PC-3 (cell line): ENCODE data around the gene ISL2. TPM values are rescaled to one million over a fixed set of nuclear protein-coding genes. Genes with fewer than 3 reads are reported as not detected.

Experiments
- ATAC-seq: fragments of 200-7000 bp; cut with Tn5 transposase; 2 replicates; pipeline ENCODE4 v1.9.1; 2020; ENCODE audit warnings: mild to moderate bottlenecking, moderate library complexity
- BruUV-seq: library from RNA; stranded (reverse); fragments of 400-500 nt; replicated peaks from 2 replicates; lab custom pipeline; 2021; lab: Mats Ljungman, UMichigan
- CTCF ChIA-PET: fragments of 300-600 bp; sonication (Branson Sonifier 250); formaldehyde crosslinking; loops from one replicate; lab custom pipeline; 2022; ENCODE audit warnings: antibody characterized with exemption; lab: Charles Lee
- POLR2A ChIA-PET: fragments of 300-600 bp; sonication (Branson Sonifier 250); formaldehyde crosslinking; loops from one replicate; lab custom pipeline; 2022; ENCODE audit warnings: antibody characterized with exemption; ENCODE audit not compliant: unreplicated experiment; lab: Charles Lee
- DNase-seq: peaks from one replicate; pipeline ENCODE4 v3.0.0-alpha.2; 2015
- H2AFZ ChIP-seq: fragments of 300-600 bp; sonication (generic); 2 replicates; pipeline ENCODE4 v1.6.0; 2016; ENCODE audit warnings: antibody characterized with exemption, low read length
- H3F3A ChIP-seq: fragments of 300-600 bp; sonication (generic); one replicate; pipeline ENCODE4 v1.6.0; 2017; ENCODE audit warnings: antibody characterized with exemption, low read length, control low read depth, mild to moderate bottlenecking; ENCODE audit not compliant: unreplicated experiment
- H3K27ac ChIP-seq: fragments of 300-600 bp; sonication (generic); 2 replicates; pipeline ENCODE4 v1.5.1; 2016; ENCODE audit warnings: mild to moderate bottlenecking, low read length
- H3K27me3 ChIP-seq: fragments of 300-600 bp; sonication (generic); 2 replicates; pipeline ENCODE4 v1.6.1; 2016; ENCODE audit warnings: low read length, mixed read lengths
- H3K36me3 ChIP-seq: fragments of 300-600 bp; sonication (generic); 2 replicates; pipeline ENCODE4 v1.6.1; 2016; ENCODE audit warnings: low read depth, mixed run types, low read length, mixed read lengths
- H3K4me1 ChIP-seq: fragments of 300-600 bp; sonication (generic); 2 replicates; pipeline ENCODE4 v1.5.1; 2016; ENCODE audit warnings: low read length; ENCODE audit not compliant: insufficient read depth
- H3K4me2 ChIP-seq: fragments of 300-600 bp; sonication (generic); 2 replicates; pipeline ENCODE4 v1.6.0; 2016; ENCODE audit warnings: low read length
- H3K4me3 ChIP-seq: fragments of 300-600 bp; sonication (generic); 2 replicates; pipeline ENCODE4 v1.5.1; 2016; ENCODE audit warnings: mild to moderate bottlenecking, low read length, mixed read lengths
- H3K79me2 ChIP-seq: fragments of 300-600 bp; sonication (generic); 2 replicates; pipeline ENCODE4 v1.6.1; 2017; ENCODE audit warnings: low read length, mixed read lengths
- H3K9ac ChIP-seq: fragments of 300-600 bp; sonication (generic); 2 replicates; pipeline ENCODE4 v1.6.0; 2016; ENCODE audit warnings: mild to moderate bottlenecking, low read length
- H3K9me2 ChIP-seq: fragments of 300-600 bp; sonication (generic); replicated peaks from 2 replicates; pipeline ENCODE4 v1.6.1; 2016; ENCODE audit warnings: mixed run types, low read length, mixed read lengths
- H3K9me3 ChIP-seq: fragments of 300-600 bp; sonication (generic); 2 replicates; pipeline ENCODE4 v1.6.1; 2016; ENCODE audit warnings: low read length, mixed read lengths
- H4K20me1 ChIP-seq: fragments of 300-600 bp; sonication (generic); 2 replicates; pipeline ENCODE4 v1.6.1; 2016; ENCODE audit warnings: low read length, mixed read lengths
- EZH2 ChIP-seq: fragments of 300-600 bp; sonication (generic); IDR thresholded peaks from one replicate; pipeline ENCODE4 v1.6.1; 2017; ENCODE audit warnings: antibody characterized with exemption, mild to moderate bottlenecking, low read length; ENCODE audit not compliant: unreplicated experiment
- EZH2phosphoT487 ChIP-seq: fragments of 300-600 bp; sonication (generic); IDR thresholded peaks from 2 replicates; pipeline ENCODE4 v1.6.1; 2018; ENCODE audit warnings: mild to moderate bottlenecking, antibody characterized with exemption, low read length, borderline replicate concordance
- intact Hi-C: fragments of 100-400 bp; cut with micrococcal nuclease; formaldehyde crosslinking; loops from 2 replicates; pipeline ENCODE4 v1.9.0; 2023
- total RNA-seq: library from RNA; depleted of rRNA; stranded (reverse); fragments of >200 nt; gene quantifications from 2 replicates; pipeline ENCODE4 v1.2.3, GENCODE V29; 2014
- TF ChIP-seq, protein P1 (sequence below): fragments of 300-600 bp; sonication (generic); conservative IDR thresholded peaks from 2 replicates; pipeline ENCODE4 v1.5.1; 2017; ENCODE audit warnings: antibody characterized with exemption, low read depth, mild to moderate bottlenecking, low read length

Gene ISL2
- total RNA-seq, 1 experiment from 2014 or later, result 3.6 TPM

DNA sequence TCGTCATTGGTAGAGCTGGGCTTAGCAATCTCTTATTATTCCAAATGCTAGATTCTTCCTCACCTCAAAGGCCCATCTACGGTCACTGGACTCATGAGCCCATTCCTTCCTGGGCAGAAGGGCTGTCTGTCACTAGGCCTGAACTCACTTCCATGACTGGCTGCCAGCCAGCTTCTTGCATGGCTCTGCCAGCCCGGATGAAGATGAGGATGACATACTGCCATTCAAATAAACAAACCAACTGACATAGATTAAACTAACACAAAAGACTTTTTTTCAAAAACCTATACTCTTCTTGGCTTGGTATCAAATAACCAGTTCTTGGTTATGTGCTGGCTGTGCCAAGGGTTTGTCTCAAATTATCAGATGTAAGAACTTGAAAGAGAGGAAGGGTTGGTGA is 23.8 kb downstream of the ISL2 start:
- H3K4me3 ChIP-seq, result no peak overlapping the region
- peaks cover 4% of the 10 kb centered on the region for H3F3A ChIP-seq
- no peaks in the 10 kb centered on the region for H3K36me3 ChIP-seq
- no peaks in the 10 kb centered on the region for H4K20me1 ChIP-seq
- no peak overlapping the region for H3K9ac ChIP-seq
- BruUV-seq, result no TSS peak
- POLR2A ChIA-PET, result no interaction called here
- H3K4me1 ChIP-seq, result peaks cover 16% of the 10 kb centered on the region
- CTCF ChIA-PET, result no interaction called here
- no peak overlapping the region for H3K27ac ChIP-seq
- ATAC-seq, result peak; percentile 62
- H3K9me2 ChIP-seq, result no peaks in the 10 kb centered on the region
- DNase-seq, result peak; percentile 73
- H3K4me2 ChIP-seq, result peak overlapping the region; percentile 8; the same call in 1 of the 2 replicates
- intact Hi-C loops, result loop anchor here (10.0 kb wide), 2 partner anchors 174 to 484 kb away; no protein-coding TSS in a partner anchor
- H3K27me3 ChIP-seq, result no peaks in the 10 kb centered on the region
- TF ChIP-seq EZH2phosphoT487, result no peak
- no peak for TF ChIP-seq EZH2
- TF ChIP-seq, protein P1, sequence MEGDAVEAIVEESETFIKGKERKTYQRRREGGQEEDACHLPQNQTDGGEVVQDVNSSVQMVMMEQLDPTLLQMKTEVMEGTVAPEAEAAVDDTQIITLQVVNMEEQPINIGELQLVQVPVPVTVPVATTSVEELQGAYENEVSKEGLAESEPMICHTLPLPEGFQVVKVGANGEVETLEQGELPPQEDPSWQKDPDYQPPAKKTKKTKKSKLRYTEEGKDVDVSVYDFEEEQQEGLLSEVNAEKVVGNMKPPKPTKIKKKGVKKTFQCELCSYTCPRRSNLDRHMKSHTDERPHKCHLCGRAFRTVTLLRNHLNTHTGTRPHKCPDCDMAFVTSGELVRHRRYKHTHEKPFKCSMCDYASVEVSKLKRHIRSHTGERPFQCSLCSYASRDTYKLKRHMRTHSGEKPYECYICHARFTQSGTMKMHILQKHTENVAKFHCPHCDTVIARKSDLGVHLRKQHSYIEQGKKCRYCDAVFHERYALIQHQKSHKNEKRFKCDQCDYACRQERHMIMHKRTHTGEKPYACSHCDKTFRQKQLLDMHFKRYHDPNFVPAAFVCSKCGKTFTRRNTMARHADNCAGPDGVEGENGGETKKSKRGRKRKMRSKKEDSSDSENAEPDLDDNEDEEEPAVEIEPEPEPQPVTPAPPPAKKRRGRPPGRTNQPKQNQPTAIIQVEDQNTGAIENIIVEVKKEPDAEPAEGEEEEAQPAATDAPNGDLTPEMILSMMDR, result no peak
- no peak overlapping the region for H2AFZ ChIP-seq
- no peaks in the 10 kb centered on the region for H3K79me2 ChIP-seq
- H3K9me3 ChIP-seq, result no peaks in the 10 kb centered on the region

DNA sequence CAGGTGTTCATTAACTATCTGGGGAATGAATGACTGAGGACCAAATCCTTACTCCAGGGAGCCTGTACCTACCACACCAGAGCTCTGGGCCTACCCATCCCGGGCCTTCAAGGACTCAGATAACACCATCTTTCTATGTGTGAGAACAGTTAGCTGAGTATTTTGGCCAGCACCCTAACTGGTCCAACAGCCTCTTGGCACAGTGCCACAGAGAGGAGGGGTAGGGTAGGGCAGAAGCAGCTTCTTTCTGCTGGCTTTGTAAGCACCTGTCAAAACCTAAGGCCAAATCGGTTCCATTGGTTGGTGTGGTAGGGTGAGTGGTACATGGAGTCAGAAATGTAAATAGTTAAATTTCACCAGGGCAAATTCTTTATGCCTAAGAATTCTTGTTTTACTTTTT is 26.7 kb downstream of the ISL2 start:
- H3K9me2 ChIP-seq, result no peaks in the 10 kb centered on the region
- H3K79me2 ChIP-seq, result no peaks in the 10 kb centered on the region
- H3K9ac ChIP-seq, result no peak overlapping the region
- no peak overlapping the region for H3K4me3 ChIP-seq
- ATAC-seq (no peak), DNase-seq (peak; percentile 29)
- peaks cover 4% of the 10 kb centered on the region for H3F3A ChIP-seq
- CTCF ChIA-PET, result no interaction called here
- no peaks in the 10 kb centered on the region for H3K27me3 ChIP-seq
- POLR2A ChIA-PET, result no interaction called here
- no peak overlapping the region for H3K27ac ChIP-seq
- no TSS peak for BruUV-seq
- peaks cover 22% of the 10 kb centered on the region for H3K4me1 ChIP-seq
- H3K36me3 ChIP-seq, result no peaks in the 10 kb centered on the region
- no peak overlapping the region for H2AFZ ChIP-seq
- no peaks in the 10 kb centered on the region for H4K20me1 ChIP-seq
- H3K9me3 ChIP-seq, result no peaks in the 10 kb centered on the region
- intact Hi-C loops, result loop anchor here (10.0 kb wide), 2 partner anchors 172 to 482 kb away; no protein-coding TSS in a partner anchor
- TF ChIP-seq, protein P1, result no peak
- H3K4me2 ChIP-seq, result no peak overlapping the region

DNA sequence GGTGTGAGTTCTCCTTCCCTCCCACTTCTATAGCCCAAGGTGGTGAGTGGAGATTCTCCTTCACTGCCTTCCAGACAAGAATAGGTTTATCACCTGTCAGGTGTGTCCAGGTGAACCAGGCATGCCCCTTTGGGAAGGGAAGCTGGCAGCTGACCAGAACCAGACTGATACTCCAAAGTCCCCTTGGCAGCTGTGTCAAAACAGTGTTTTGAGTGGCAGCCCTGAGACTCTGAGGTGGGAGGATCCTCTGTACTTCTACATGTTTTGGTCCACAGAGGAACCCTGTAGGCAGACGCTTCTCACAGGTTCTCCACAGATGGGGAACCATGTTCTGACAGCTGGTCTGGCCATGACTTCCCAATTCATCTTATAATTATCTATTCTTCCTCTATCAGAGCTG is 30.1 kb downstream of the ISL2 start:
- H3K27ac ChIP-seq, result no peak overlapping the region
- no peak for DNase-seq
- no peaks in the 10 kb centered on the region for H3K9me2 ChIP-seq
- TF ChIP-seq, protein P1, result no peak
- TF ChIP-seq EZH2 (no peak), EZH2phosphoT487 (no peak)
- no peak overlapping the region for H3K9ac ChIP-seq
- peaks cover 10% of the 10 kb centered on the region for H3K4me1 ChIP-seq
- no peaks in the 10 kb centered on the region for H3K27me3 ChIP-seq
- no peaks in the 10 kb centered on the region for H3F3A ChIP-seq
- no peak for ATAC-seq
- H3K79me2 ChIP-seq, result no peaks in the 10 kb centered on the region
- H3K9me3 ChIP-seq, result no peaks in the 10 kb centered on the region
- H4K20me1 ChIP-seq, result no peaks in the 10 kb centered on the region
- H2AFZ ChIP-seq, result no peak overlapping the region
- no TSS peak for BruUV-seq
- H3K36me3 ChIP-seq, result no peaks in the 10 kb centered on the region
- H3K4me3 ChIP-seq, result no peak overlapping the region
- intact Hi-C loops, result loop anchor here (10.0 kb wide), 2 partner anchors 168 to 478 kb away; no protein-coding TSS in a partner anchor
- POLR2A ChIA-PET, result no interaction called here
- CTCF ChIA-PET, result no interaction called here
- H3K4me2 ChIP-seq, result no peak overlapping the region
